NB4 (cell line): Measurements from ENCODE around the gene LRIG1.

Experiments used
- DNase-seq: peaks from one replicate; pipeline ENCODE4 v3.0.0; 2010; ENCODE audit warnings: low read depth
- H3K4me3 ChIP-seq: one replicate; pipeline ENCODE4 v1.5.1; 2011; ENCODE audit warnings: mild to moderate bottlenecking, low read depth, low read length, moderate library complexity
- CTCF ChIP-seq: IDR thresholded peaks from one replicate; pipeline ENCODE4 v1.5.1; 2012; ENCODE audit warnings: low read depth, low read length
- MYC ChIP-seq: IDR thresholded peaks from 2 replicates; pipeline ENCODE4 v1.6.1; 2011; ENCODE audit warnings: low read depth, low read length
- POLR2A ChIP-seq: IDR thresholded peaks from 2 replicates; pipeline ENCODE4 v1.6.1; 2011; ENCODE audit warnings: mild to moderate bottlenecking; ENCODE audit not compliant: insufficient read length; ENCODE audit errors: extremely low read depth
- TF ChIP-seq, protein P1 (sequence below): IDR thresholded peaks from 2 replicates; pipeline ENCODE4 v1.6.1; 2011; ENCODE audit warnings: low read depth, low read length

LRIG1 gene

GRCh38 chr3:66363148-66363547, 137.7 kb downstream of the LRIG1 start:
- DNase-seq = no peak
- TF ChIP-seq POLR2A = no peak
- TF ChIP-seq MYC = no peak
- TF ChIP-seq, protein P1, sequence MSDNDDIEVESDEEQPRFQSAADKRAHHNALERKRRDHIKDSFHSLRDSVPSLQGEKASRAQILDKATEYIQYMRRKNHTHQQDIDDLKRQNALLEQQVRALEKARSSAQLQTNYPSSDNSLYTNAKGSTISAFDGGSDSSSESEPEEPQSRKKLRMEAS = no peak
- TF ChIP-seq CTCF = no peak
- H3K4me3 ChIP-seq = no peak overlapping the region

DNA sequence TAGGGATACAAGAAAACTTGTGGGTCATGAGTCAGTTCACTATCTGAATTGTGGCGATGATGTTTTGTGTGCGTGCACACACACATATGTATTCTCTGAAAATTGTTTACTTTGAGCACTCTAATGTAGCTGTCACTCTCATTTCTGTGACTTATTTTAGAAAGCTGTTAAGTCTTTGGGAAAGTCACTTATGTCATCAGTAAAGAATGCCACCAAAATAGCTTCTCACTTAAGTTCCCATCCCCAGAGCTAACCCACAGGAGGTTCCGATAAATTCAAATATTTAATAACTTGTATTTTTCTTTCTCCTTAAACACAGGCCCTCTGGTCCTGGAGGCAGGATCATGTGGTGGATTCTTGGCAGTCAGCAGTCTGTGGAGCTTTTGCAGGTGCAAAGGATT, 138.3 kb downstream of the LRIG1 start:
- no peak overlapping the region for H3K4me3 ChIP-seq

DNA sequence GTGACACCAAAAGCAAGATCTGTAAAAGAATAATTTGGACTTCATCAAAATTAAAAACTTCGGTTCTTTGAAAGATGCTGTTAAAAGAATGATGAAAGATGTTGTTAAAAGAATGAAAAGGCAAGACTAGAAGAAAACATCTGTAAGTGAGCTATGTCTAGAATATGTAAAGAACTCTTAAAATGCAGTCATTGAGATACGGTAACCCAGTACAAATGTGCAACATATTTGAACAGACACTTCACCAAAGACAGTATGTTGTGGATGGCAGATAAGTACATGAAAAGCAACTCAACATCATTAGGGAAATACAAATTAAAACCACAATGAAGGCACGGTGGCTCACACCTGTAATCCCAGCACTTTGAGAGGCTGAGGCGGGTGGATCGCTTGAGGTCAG, 139.5 kb downstream of the LRIG1 start:
- no peak for DNase-seq
- no peak overlapping the region for H3K4me3 ChIP-seq
- TF ChIP-seq CTCF (no peak), POLR2A (no peak), MYC (no peak)
- TF ChIP-seq, protein P1 = no peak

More for the DNA sequence above, 138.3 kb downstream of the LRIG1 start:
- DNase-seq = no peak
- TF ChIP-seq CTCF = no peak
- TF ChIP-seq, protein P1 = no peak
- TF ChIP-seq POLR2A = no peak
- TF ChIP-seq MYC = no peak

GRCh38 chr3:66355997-66356396, 144.8 kb downstream of the LRIG1 start:
- no peak overlapping the region for H3K4me3 ChIP-seq
- DNase-seq = no peak
- TF ChIP-seq, protein P1 = no peak
- no peak for TF ChIP-seq POLR2A
- TF ChIP-seq CTCF = no peak
- no peak for TF ChIP-seq MYC

GRCh38 chr3:66355394-66355793, 145.4 kb downstream of the LRIG1 start:
- TF ChIP-seq MYC = no peak
- TF ChIP-seq CTCF = no peak
- TF ChIP-seq, protein P1 = no peak
- no peak for TF ChIP-seq POLR2A
- no peak overlapping the region for H3K4me3 ChIP-seq
- DNase-seq = no peak

DNA sequence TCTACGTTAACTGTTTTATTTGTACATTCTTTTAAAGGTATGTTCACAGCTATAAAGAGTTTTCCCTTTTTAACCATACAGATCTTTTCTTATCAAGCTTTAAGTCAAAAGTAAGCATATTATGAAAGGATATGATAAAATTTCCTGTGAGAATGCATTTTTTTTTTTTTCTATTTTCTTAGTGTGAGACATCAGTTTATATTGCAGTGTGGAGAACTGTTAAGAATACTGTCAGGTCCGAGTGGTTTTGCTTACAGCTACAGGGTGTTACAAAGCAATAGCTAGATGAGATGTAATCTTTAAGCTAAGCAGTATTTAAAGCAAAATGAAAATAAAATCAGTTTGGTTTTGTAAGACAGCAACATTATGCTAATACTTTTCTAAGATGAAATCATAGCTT, 146.8 kb downstream of the LRIG1 start:
- H3K4me3 ChIP-seq = no peak overlapping the region
- no peak for TF ChIP-seq CTCF
- no peak for TF ChIP-seq MYC
- TF ChIP-seq, protein P1 = no peak
- TF ChIP-seq POLR2A = no peak
- no peak for DNase-seq
